ENCODE data around the gene SOWAHA. TPM values are rescaled to one million over a fixed set of nuclear protein-coding genes. Genes with fewer than 3 reads are reported as not detected.
"Not testable (repeated sequence)": the region's sequence is repeated elsewhere in the genome, so short reads cannot be mapped to it uniquely, and the experiment has no call there.

Gene SOWAHA
- total and polyA plus RNA-seq, 2 donors (not counting 3 experiments of a cell fraction or from before 2014, with no cell fraction given), result not detected

- H2AFZ ChIP-seq (ENCODE audit: low read depth, low read length); H3K79me2 ChIP-seq (ENCODE audit: control insufficient read depth, insufficient read depth, low read length); BruUV-seq (replicated peaks); H3K36me3 ChIP-seq (ENCODE audit: control insufficient read depth in 2 of 2, extremely low read depth in 1 of 2, insufficient read depth in 2 of 2, low read length in 2 of 2); POLR2A ChIA-PET; H3K9me3 ChIP-seq (replicated peaks; ENCODE audit: control insufficient read depth, insufficient read depth, low read length); dilution Hi-C loops (cut with MboI; ENCODE audit: extremely low pct_ligation_motif_present, low sequenced_read_pairs); H3K9me1 ChIP-seq (replicated peaks; ENCODE audit: control insufficient read depth, extremely low read depth, insufficient read depth, low read length); H3K27ac ChIP-seq (ENCODE audit: insufficient read depth, low read depth, low read length); H3K4me2 ChIP-seq (ENCODE audit: insufficient read depth, low read length); H3K9ac ChIP-seq (replicated peaks; ENCODE audit: extremely low read depth, insufficient read depth, low read length); H4K20me1 ChIP-seq (replicated peaks; ENCODE audit: control insufficient read depth, extremely low read depth, insufficient read depth, low read length); H3K4me1 ChIP-seq (ENCODE audit: control insufficient read depth, extremely low read depth, insufficient read depth, low read length); H3K4me3 ChIP-seq (replicated peaks in 1 of 3; ENCODE audit: insufficient read depth in 1 of 3, low read depth in 1 of 3, low read length in 3 of 3); FAIRE-seq; DNase-seq (ENCODE audit: low read depth, low spot score): not testable (repeated sequence)
- intact Hi-C loops (cut with micrococcal nuclease), result loop anchor here (5.0 kb wide), 1 partner anchor 277 kb away; no protein-coding TSS in a partner anchor
- H3K27me3 ChIP-seq (ENCODE audit: control insufficient read depth in 2 of 2, insufficient read depth in 2 of 2, low read length in 2 of 2), result peaks cover 12 to 16% of the 10 kb centered on the region in 2 experiments
- CTCF ChIA-PET, result interaction anchor here (6.3 kb wide), 1 partner anchor 50 kb away, joined by 39 read pairs; no protein-coding TSS in a partner anchor
Measured at GRCh38 chr5:132804219-132804618, 8.9 kb upstream of the SOWAHA start.

DNA sequence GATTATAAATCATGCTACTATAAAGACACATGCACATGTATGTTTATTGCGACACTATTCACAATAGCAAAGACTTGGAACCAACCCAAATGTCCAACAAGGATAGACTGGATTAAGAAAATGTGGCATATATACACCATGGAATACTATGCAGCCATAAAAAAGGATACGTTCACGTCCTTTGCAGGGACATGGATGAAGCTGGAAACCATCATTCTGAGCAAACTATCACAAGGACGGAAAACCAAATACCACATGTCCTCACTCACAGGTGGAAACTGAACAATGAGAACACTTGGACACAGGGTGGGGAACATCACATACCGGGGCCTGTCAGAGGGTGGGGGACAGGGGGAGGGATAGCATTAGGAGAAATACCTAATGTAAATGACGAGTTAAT lies 7.2 kb upstream of the SOWAHA start:
- dilution Hi-C loops (cut with MboI; ENCODE audit: extremely low pct_ligation_motif_present, low sequenced_read_pairs); FAIRE-seq; H3K27ac ChIP-seq (ENCODE audit: insufficient read depth, low read depth, low read length); H3K4me2 ChIP-seq (ENCODE audit: insufficient read depth, low read length); H3K4me3 ChIP-seq (replicated peaks in 1 of 3; ENCODE audit: insufficient read depth in 1 of 3, low read depth in 1 of 3, low read length in 3 of 3); H3K9me3 ChIP-seq (replicated peaks; ENCODE audit: control insufficient read depth, insufficient read depth, low read length); CTCF ChIA-PET; intact Hi-C loops (cut with micrococcal nuclease); H3K79me2 ChIP-seq (ENCODE audit: control insufficient read depth, insufficient read depth, low read length); H2AFZ ChIP-seq (ENCODE audit: low read depth, low read length); BruUV-seq (replicated peaks); H3K9me1 ChIP-seq (replicated peaks; ENCODE audit: control insufficient read depth, extremely low read depth, insufficient read depth, low read length); H3K9ac ChIP-seq (replicated peaks; ENCODE audit: extremely low read depth, insufficient read depth, low read length); POLR2A ChIA-PET; H4K20me1 ChIP-seq (replicated peaks; ENCODE audit: control insufficient read depth, extremely low read depth, insufficient read depth, low read length); H3K36me3 ChIP-seq (ENCODE audit: control insufficient read depth in 2 of 2, extremely low read depth in 1 of 2, insufficient read depth in 2 of 2, low read length in 2 of 2); H3K4me1 ChIP-seq (ENCODE audit: control insufficient read depth, extremely low read depth, insufficient read depth, low read length); DNase-seq (ENCODE audit: low read depth, low spot score): not testable (repeated sequence)
- peaks cover 13 to 16% of the 10 kb centered on the region in 2 experiments for H3K27me3 ChIP-seq (ENCODE audit: control insufficient read depth in 2 of 2, insufficient read depth in 2 of 2, low read length in 2 of 2)

DNA sequence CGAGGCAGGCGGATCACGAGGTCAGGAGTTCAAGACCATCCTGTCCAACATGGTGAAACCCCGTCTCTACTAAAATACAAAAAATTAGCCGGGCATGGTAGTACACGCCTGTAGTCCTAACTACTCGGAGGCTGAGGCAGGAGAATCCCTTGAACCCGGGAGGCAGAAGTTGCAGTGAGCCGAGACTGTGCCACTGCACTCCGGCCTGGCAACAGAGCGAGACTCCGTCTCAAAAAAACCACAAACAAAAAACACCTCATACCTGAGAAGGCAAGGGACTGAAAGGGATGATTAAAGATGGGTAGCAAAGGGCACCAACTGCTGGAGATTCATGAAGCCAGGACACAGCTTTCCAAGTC lies 6.3 kb upstream of the SOWAHA start:
- H3K79me2 ChIP-seq (ENCODE audit: control insufficient read depth, insufficient read depth, low read length); dilution Hi-C loops (cut with MboI; ENCODE audit: extremely low pct_ligation_motif_present, low sequenced_read_pairs); FAIRE-seq; intact Hi-C loops (cut with micrococcal nuclease); H3K9me3 ChIP-seq (replicated peaks; ENCODE audit: control insufficient read depth, insufficient read depth, low read length); H3K4me1 ChIP-seq (ENCODE audit: control insufficient read depth, extremely low read depth, insufficient read depth, low read length); H2AFZ ChIP-seq (ENCODE audit: low read depth, low read length); H3K36me3 ChIP-seq (ENCODE audit: control insufficient read depth in 2 of 2, extremely low read depth in 1 of 2, insufficient read depth in 2 of 2, low read length in 2 of 2); BruUV-seq (replicated peaks); POLR2A ChIA-PET; H3K4me3 ChIP-seq (replicated peaks in 1 of 3; ENCODE audit: insufficient read depth in 1 of 3, low read depth in 1 of 3, low read length in 3 of 3); H3K9ac ChIP-seq (replicated peaks; ENCODE audit: extremely low read depth, insufficient read depth, low read length); H3K4me2 ChIP-seq (ENCODE audit: insufficient read depth, low read length); DNase-seq (ENCODE audit: low read depth, low spot score); H3K27ac ChIP-seq (ENCODE audit: insufficient read depth, low read depth, low read length); H4K20me1 ChIP-seq (replicated peaks; ENCODE audit: control insufficient read depth, extremely low read depth, insufficient read depth, low read length); H3K9me1 ChIP-seq (replicated peaks; ENCODE audit: control insufficient read depth, extremely low read depth, insufficient read depth, low read length): not testable (repeated sequence)
- CTCF ChIA-PET, result interaction anchor here (0.8 to 5.4 kb wide), 10 partner anchors 8 to 76 kb away, joined by 3 to 53 read pairs (median 4); partner anchors contain the start of genes GDF9, SHROOM1 and UQCRQ
- H3K27me3 ChIP-seq (ENCODE audit: control insufficient read depth in 2 of 2, insufficient read depth in 2 of 2, low read length in 2 of 2), result peaks cover 15 to 19% of the 10 kb centered on the region in 2 experiments

Data from endothelial cell of umbilical vein (primary cell).